ENCODE measurements around the gene FAM184A. TPM values are rescaled to one million over a fixed set of nuclear protein-coding genes. Genes with fewer than 3 reads are reported as not detected.

The FAM184A gene
- total and polyA plus RNA-seq, 2 experiments from 2014 or later = 13.7 to 18.6 TPM

DNA sequence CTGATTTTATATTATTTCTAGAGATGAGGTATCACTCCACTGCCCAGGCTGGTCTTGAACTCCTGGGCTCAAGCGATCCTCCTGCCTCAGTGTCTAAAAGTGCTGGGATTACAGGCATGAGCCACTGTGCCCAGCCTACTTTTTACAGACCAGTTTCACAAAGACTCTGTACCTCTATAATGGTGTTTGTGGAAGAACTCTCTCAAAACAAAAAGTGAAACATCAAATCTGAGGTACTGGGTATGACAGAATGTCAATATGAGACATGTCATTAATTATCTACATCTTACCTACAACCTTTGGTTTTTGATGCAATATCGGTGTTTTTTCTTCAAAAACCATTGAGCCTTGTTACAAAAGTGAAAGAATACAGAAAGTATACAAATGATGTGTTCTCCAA lies 94.1 kb downstream of the FAM184A start:
- Histone ChIP-seq H3K9me2 (ENCODE audit: insufficient read depth) (no peaks in the 10 kb centered on the region), H3K4me3 (no peak overlapping the region), H3K27me3 (ENCODE audit: insufficient read depth) (no peaks in the 10 kb centered on the region), H3K4me2 (no peak overlapping the region), H4K20me1 (replicated peaks; ENCODE audit: insufficient read depth) (no peaks in the 10 kb centered on the region), H3F3A (replicated peaks; ENCODE audit: low read depth) (no peaks in the 10 kb centered on the region), H2AFZ (no peak overlapping the region), H3K79me2 (replicated peaks; ENCODE audit: insufficient read depth) (no peaks in the 10 kb centered on the region), H3K27ac (ENCODE audit: low read depth) (no peak overlapping the region), H3K4me1 (ENCODE audit: insufficient read depth) (no peaks in the 10 kb centered on the region; the same call in 1 of the 2 replicates), H3K36me3 (ENCODE audit: insufficient read depth) (no peaks in the 10 kb centered on the region)
- ATAC-seq = no peak
- DNase-seq (ENCODE audit: low spot score) = no peak
- H3K4me3 Mint-ChIP-seq = no peak overlapping the region
- no peak overlapping the region for H3K27ac Mint-ChIP-seq
- H3K4me1 Mint-ChIP-seq = peaks cover 3% of the 10 kb centered on the region; the same call in 1 of the 3 replicates
- H3K36me3 Mint-ChIP-seq (ENCODE audit: low read depth) = peaks cover 4% of the 10 kb centered on the region; the same call in 2 of the 3 replicates
- H3K9me3 Mint-ChIP-seq = no peaks in the 10 kb centered on the region
- no peak for TF ChIP-seq CREB1 (CRISPR knock-in tag; IDR thresholded peaks at IDR 0.05; ENCODE audit: low read depth)
- TF ChIP-seq EZH2 (IDR thresholded peaks at IDR 0.05; ENCODE audit: low read depth, unreplicated experiment) = no peak
- TF ChIP-seq, protein P1, sequence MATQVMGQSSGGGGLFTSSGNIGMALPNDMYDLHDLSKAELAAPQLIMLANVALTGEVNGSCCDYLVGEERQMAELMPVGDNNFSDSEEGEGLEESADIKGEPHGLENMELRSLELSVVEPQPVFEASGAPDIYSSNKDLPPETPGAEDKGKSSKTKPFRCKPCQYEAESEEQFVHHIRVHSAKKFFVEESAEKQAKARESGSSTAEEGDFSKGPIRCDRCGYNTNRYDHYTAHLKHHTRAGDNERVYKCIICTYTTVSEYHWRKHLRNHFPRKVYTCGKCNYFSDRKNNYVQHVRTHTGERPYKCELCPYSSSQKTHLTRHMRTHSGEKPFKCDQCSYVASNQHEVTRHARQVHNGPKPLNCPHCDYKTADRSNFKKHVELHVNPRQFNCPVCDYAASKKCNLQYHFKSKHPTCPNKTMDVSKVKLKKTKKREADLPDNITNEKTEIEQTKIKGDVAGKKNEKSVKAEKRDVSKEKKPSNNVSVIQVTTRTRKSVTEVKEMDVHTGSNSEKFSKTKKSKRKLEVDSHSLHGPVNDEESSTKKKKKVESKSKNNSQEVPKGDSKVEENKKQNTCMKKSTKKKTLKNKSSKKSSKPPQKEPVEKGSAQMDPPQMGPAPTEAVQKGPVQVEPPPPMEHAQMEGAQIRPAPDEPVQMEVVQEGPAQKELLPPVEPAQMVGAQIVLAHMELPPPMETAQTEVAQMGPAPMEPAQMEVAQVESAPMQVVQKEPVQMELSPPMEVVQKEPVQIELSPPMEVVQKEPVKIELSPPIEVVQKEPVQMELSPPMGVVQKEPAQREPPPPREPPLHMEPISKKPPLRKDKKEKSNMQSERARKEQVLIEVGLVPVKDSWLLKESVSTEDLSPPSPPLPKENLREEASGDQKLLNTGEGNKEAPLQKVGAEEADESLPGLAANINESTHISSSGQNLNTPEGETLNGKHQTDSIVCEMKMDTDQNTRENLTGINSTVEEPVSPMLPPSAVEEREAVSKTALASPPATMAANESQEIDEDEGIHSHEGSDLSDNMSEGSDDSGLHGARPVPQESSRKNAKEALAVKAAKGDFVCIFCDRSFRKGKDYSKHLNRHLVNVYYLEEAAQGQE (IDR thresholded peaks at IDR 0.05; ENCODE audit: unreplicated experiment) = no peak
- TF ChIP-seq ZNF331 (CRISPR knock-in tag; IDR thresholded peaks at IDR 0.05; ENCODE audit: low read depth) = no peak
- TF ChIP-seq JUNB (IDR thresholded peaks at IDR 0.05; ENCODE audit: unreplicated experiment) = no peak
- TF ChIP-seq ZNF114 (CRISPR knock-in tag; IDR thresholded peaks at IDR 0.05) = no peak
- H3K27me3 Mint-ChIP-seq (ENCODE audit: insufficient read depth, low read depth, poor library complexity) = no peaks in the 10 kb centered on the region

DNA sequence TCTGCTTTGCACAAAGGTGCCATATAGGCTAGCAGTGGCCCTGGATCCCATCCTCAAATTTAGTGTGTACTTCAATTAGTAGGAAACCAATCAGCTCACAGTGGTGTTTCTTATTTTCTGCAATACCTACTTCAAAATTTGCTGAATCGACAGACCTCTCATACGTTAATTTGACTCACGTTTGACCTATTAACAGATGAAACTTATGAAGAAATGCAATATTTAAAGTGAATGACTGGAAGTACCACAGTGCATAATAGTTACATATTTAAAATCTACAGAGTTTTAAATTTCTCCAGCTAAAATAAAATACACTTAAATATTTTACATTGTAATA lies 95.9 kb downstream of the FAM184A start:
- Histone ChIP-seq H3K36me3 (ENCODE audit: insufficient read depth) (no peaks in the 10 kb centered on the region), H3K4me3 (no peak overlapping the region), H3K27me3 (ENCODE audit: insufficient read depth) (no peaks in the 10 kb centered on the region), H3K27ac (ENCODE audit: low read depth) (no peak overlapping the region), H3K9me2 (ENCODE audit: insufficient read depth) (no peaks in the 10 kb centered on the region), H3K79me2 (replicated peaks; ENCODE audit: insufficient read depth) (no peaks in the 10 kb centered on the region), H3F3A (replicated peaks; ENCODE audit: low read depth) (no peaks in the 10 kb centered on the region), H2AFZ (no peak overlapping the region), H3K4me2 (no peak overlapping the region), H4K20me1 (replicated peaks; ENCODE audit: insufficient read depth) (no peaks in the 10 kb centered on the region), H3K4me1 (ENCODE audit: insufficient read depth) (no peaks in the 10 kb centered on the region; the same call in 1 of the 2 replicates)
- Mint-ChIP-seq H3K4me3 (no peak overlapping the region), H3K27ac (no peak overlapping the region), H3K27me3 (ENCODE audit: insufficient read depth, low read depth, poor library complexity) (no peaks in the 10 kb centered on the region), H3K36me3 (ENCODE audit: low read depth) (peaks cover 19% of the 10 kb centered on the region), H3K9me3 (no peaks in the 10 kb centered on the region), H3K4me1 (peaks cover 3% of the 10 kb centered on the region; the same call in 1 of the 3 replicates)
- no peak for ATAC-seq
- DNase-seq (ENCODE audit: low spot score) = no peak
- TF ChIP-seq ETS1 (IDR thresholded peaks at IDR 0.05) = no peak
- TF ChIP-seq POLR2AphosphoS5 (IDR thresholded peaks at IDR 0.05; ENCODE audit: low read depth) = no peak
- TF ChIP-seq, protein P2, sequence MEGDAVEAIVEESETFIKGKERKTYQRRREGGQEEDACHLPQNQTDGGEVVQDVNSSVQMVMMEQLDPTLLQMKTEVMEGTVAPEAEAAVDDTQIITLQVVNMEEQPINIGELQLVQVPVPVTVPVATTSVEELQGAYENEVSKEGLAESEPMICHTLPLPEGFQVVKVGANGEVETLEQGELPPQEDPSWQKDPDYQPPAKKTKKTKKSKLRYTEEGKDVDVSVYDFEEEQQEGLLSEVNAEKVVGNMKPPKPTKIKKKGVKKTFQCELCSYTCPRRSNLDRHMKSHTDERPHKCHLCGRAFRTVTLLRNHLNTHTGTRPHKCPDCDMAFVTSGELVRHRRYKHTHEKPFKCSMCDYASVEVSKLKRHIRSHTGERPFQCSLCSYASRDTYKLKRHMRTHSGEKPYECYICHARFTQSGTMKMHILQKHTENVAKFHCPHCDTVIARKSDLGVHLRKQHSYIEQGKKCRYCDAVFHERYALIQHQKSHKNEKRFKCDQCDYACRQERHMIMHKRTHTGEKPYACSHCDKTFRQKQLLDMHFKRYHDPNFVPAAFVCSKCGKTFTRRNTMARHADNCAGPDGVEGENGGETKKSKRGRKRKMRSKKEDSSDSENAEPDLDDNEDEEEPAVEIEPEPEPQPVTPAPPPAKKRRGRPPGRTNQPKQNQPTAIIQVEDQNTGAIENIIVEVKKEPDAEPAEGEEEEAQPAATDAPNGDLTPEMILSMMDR (conservative IDR thresholded peaks at IDR 0.05; ENCODE audit: low read depth in 2 of 2) = no peak
- TF ChIP-seq EZH2phosphoT487 (IDR thresholded peaks at IDR 0.05; ENCODE audit: unreplicated experiment) = no peak
- no peak for TF ChIP-seq CREB1 (CRISPR knock-in tag; IDR thresholded peaks at IDR 0.05; ENCODE audit: low read depth)
- TF ChIP-seq JUNB (IDR thresholded peaks at IDR 0.05; ENCODE audit: unreplicated experiment) = no peak
- no peak for TF ChIP-seq EZH2 (IDR thresholded peaks at IDR 0.05; ENCODE audit: low read depth, unreplicated experiment)
- TF ChIP-seq NANOG (IDR thresholded peaks at IDR 0.05; ENCODE audit: borderline replicate concordance) = no peak

Measured in GM23338 (cell line).